PC-3 (cell line): ENCODE results near the gene ACOT8. TPM values are rescaled to one million over a fixed set of nuclear protein-coding genes. Genes with fewer than 3 reads are reported as not detected.

Source experiments
- ATAC-seq: fragments of 200-7000 bp; cut with Tn5 transposase; 2 replicates; pipeline ENCODE4 v1.9.1; 2020; ENCODE audit warnings: mild to moderate bottlenecking, moderate library complexity
- BruUV-seq: library from RNA; stranded (reverse); fragments of 400-500 nt; replicated peaks from 2 replicates; lab custom pipeline; 2021; lab: Mats Ljungman, UMichigan
- CTCF ChIA-PET: fragments of 300-600 bp; sonication (Branson Sonifier 250); formaldehyde crosslinking; loops from one replicate; lab custom pipeline; 2022; ENCODE audit warnings: antibody characterized with exemption; lab: Charles Lee
- POLR2A ChIA-PET: fragments of 300-600 bp; sonication (Branson Sonifier 250); formaldehyde crosslinking; loops from one replicate; lab custom pipeline; 2022; ENCODE audit warnings: antibody characterized with exemption; ENCODE audit not compliant: unreplicated experiment; lab: Charles Lee
- DNase-seq: peaks from one replicate; pipeline ENCODE4 v3.0.0-alpha.2; 2015
- H2AFZ ChIP-seq: fragments of 300-600 bp; sonication (generic); 2 replicates; pipeline ENCODE4 v1.6.0; 2016; ENCODE audit warnings: antibody characterized with exemption, low read length
- H3F3A ChIP-seq: fragments of 300-600 bp; sonication (generic); one replicate; pipeline ENCODE4 v1.6.0; 2017; ENCODE audit warnings: antibody characterized with exemption, low read length, control low read depth, mild to moderate bottlenecking; ENCODE audit not compliant: unreplicated experiment
- H3K27ac ChIP-seq: fragments of 300-600 bp; sonication (generic); 2 replicates; pipeline ENCODE4 v1.5.1; 2016; ENCODE audit warnings: mild to moderate bottlenecking, low read length
- H3K27me3 ChIP-seq: fragments of 300-600 bp; sonication (generic); 2 replicates; pipeline ENCODE4 v1.6.1; 2016; ENCODE audit warnings: low read length, mixed read lengths
- H3K36me3 ChIP-seq: fragments of 300-600 bp; sonication (generic); 2 replicates; pipeline ENCODE4 v1.6.1; 2016; ENCODE audit warnings: low read depth, mixed run types, low read length, mixed read lengths
- H3K4me1 ChIP-seq: fragments of 300-600 bp; sonication (generic); 2 replicates; pipeline ENCODE4 v1.5.1; 2016; ENCODE audit warnings: low read length; ENCODE audit not compliant: insufficient read depth
- H3K4me2 ChIP-seq: fragments of 300-600 bp; sonication (generic); 2 replicates; pipeline ENCODE4 v1.6.0; 2016; ENCODE audit warnings: low read length
- H3K4me3 ChIP-seq: fragments of 300-600 bp; sonication (generic); 2 replicates; pipeline ENCODE4 v1.5.1; 2016; ENCODE audit warnings: mild to moderate bottlenecking, low read length, mixed read lengths
- H3K79me2 ChIP-seq: fragments of 300-600 bp; sonication (generic); 2 replicates; pipeline ENCODE4 v1.6.1; 2017; ENCODE audit warnings: low read length, mixed read lengths
- H3K9ac ChIP-seq: fragments of 300-600 bp; sonication (generic); 2 replicates; pipeline ENCODE4 v1.6.0; 2016; ENCODE audit warnings: mild to moderate bottlenecking, low read length
- H3K9me2 ChIP-seq: fragments of 300-600 bp; sonication (generic); replicated peaks from 2 replicates; pipeline ENCODE4 v1.6.1; 2016; ENCODE audit warnings: mixed run types, low read length, mixed read lengths
- H3K9me3 ChIP-seq: fragments of 300-600 bp; sonication (generic); 2 replicates; pipeline ENCODE4 v1.6.1; 2016; ENCODE audit warnings: low read length, mixed read lengths
- H4K20me1 ChIP-seq: fragments of 300-600 bp; sonication (generic); 2 replicates; pipeline ENCODE4 v1.6.1; 2016; ENCODE audit warnings: low read length, mixed read lengths
- CTCF ChIP-seq: fragments of 300-600 bp; sonication (generic); conservative IDR thresholded peaks from 2 replicates; pipeline ENCODE4 v1.5.1; 2017; ENCODE audit warnings: antibody characterized with exemption, low read depth, mild to moderate bottlenecking, low read length
- EZH2 ChIP-seq: fragments of 300-600 bp; sonication (generic); IDR thresholded peaks from one replicate; pipeline ENCODE4 v1.6.1; 2017; ENCODE audit warnings: antibody characterized with exemption, mild to moderate bottlenecking, low read length; ENCODE audit not compliant: unreplicated experiment
- EZH2phosphoT487 ChIP-seq: fragments of 300-600 bp; sonication (generic); IDR thresholded peaks from 2 replicates; pipeline ENCODE4 v1.6.1; 2018; ENCODE audit warnings: mild to moderate bottlenecking, antibody characterized with exemption, low read length, borderline replicate concordance
- intact Hi-C: fragments of 100-400 bp; cut with micrococcal nuclease; formaldehyde crosslinking; loops from 2 replicates; pipeline ENCODE4 v1.9.0; 2023
- total RNA-seq: library from RNA; depleted of rRNA; stranded (reverse); fragments of >200 nt; gene quantifications from 2 replicates; pipeline ENCODE4 v1.2.3, GENCODE V29; 2014

ACOT8 gene
- total RNA-seq, 1 experiment from 2014 or later = 58.8 TPM

DNA sequence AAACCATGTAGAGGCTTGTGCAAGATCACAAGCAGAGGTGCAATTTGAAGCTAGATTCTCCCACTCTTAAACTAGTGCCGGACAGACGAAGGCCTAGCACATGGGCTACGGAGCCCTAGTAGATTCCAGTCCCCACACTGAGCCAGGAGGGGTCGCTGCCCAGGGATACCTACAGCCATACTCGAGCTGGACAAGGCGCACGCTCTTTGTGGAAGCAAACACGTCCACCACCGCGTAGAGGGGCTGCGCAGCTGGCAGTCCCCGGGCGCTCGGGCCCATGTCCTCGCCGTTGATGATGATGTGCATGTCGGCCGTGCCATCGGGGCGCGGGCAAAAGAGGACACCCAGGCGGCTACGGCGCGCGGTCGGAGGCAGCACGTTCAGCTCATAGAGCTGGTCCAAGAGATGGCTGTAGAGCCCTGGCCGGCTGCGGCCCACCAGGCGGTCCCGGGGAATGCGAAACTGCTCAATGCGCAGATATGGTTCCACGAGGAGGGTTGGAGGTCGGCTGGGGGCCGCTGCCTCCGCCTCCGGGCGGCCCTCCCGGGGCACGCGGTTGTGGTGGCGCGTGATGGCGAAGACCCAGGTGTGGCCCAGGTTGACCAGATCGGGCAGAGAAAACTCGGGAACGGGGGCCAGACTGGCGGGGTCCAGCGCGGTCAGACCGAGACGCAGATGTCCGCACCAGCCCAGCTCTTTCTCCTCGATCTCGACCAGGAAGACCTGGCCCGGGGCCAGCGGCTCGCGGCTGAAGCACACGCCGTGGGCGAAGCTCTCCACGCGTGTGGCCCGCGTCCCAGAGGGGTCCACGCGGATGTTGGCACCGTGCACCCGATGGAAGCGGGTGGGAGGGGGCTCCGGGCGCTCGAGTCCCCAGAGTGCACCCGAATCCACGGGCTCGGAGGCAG is 33.1 kb upstream of the ACOT8 start:
- intact Hi-C loops = loop anchor here (5.0 kb wide), 1 partner anchor 78 kb away; the partner anchor contains the start of gene UBE2C
- TF ChIP-seq CTCF (no peak), EZH2phosphoT487 (no peak), EZH2 (no peak)
- H4K20me1 ChIP-seq = no peaks in the 10 kb centered on the region
- ChIA-PET CTCF (interaction anchor here (0.6 kb wide), 1 partner anchor 54 kb away, joined by 4 read pairs; no protein-coding TSS in a partner anchor), POLR2A (interaction anchor here (0.6 kb wide), 1 partner anchor 22 kb away, joined by 3 read pairs; no protein-coding TSS in a partner anchor)
- H3K4me1 ChIP-seq = peaks cover 25% of the 10 kb centered on the region
- BruUV-seq = no TSS peak
- peak overlapping the region; percentile 89 for H2AFZ ChIP-seq
- no peaks in the 10 kb centered on the region for H3K9me3 ChIP-seq
- peak overlapping the region; percentile 76 for H3K9ac ChIP-seq
- no peaks in the 10 kb centered on the region for H3F3A ChIP-seq
- peak overlapping the region; percentile 16 for H3K27ac ChIP-seq
- peaks cover 20% of the 10 kb centered on the region for H3K79me2 ChIP-seq
- peak overlapping the region; percentile 78 for H3K4me3 ChIP-seq
- peaks cover 7% of the 10 kb centered on the region; the same call in 1 of the 2 replicates for H3K36me3 ChIP-seq
- DNase-seq (no peak), ATAC-seq (peak; percentile 1; the same call in 1 of the 2 replicates)
- H3K9me2 ChIP-seq = no peaks in the 10 kb centered on the region
- H3K27me3 ChIP-seq = no peaks in the 10 kb centered on the region
- H3K4me2 ChIP-seq = peak overlapping the region; percentile 96

DNA sequence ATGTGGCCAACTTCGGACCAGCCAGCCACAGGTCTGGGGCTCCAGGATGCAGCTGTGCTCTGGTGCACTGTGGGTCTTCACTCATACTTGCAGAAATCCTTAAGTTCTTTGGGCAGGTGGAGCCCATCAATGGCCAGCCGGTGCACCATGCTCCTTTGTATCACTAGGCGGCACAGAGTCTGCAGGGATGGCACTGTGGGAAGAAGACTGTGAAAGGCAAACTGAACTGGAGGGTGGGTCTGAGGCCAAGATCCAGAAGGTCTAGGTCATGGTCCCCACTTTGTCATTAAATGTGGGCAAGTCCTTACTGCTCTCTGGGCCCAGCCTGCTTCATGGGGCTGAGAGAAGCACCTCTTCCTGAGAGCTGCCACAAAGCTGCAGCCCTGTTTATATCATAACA is 31.5 kb upstream of the ACOT8 start:
- peaks cover under 1% of the 10 kb centered on the region; the same call in 1 of the 2 replicates for H3K36me3 ChIP-seq
- no peak overlapping the region for H3K4me3 ChIP-seq
- no peaks in the 10 kb centered on the region for H4K20me1 ChIP-seq
- TF ChIP-seq EZH2 = no peak
- TF ChIP-seq EZH2phosphoT487 = no peak
- TF ChIP-seq CTCF = no peak
- H3K4me2 ChIP-seq = no peak overlapping the region
- ChIA-PET CTCF (no interaction called here), POLR2A (interaction anchor here (0.7 to 0.8 kb wide), 2 partner anchors 101 to 294 kb away, joined by 4 read pairs; no protein-coding TSS in a partner anchor)
- H3K27ac ChIP-seq = no peak overlapping the region
- H3K4me1 ChIP-seq = peaks cover 37% of the 10 kb centered on the region
- H3K27me3 ChIP-seq = no peaks in the 10 kb centered on the region
- H3K9me3 ChIP-seq = no peaks in the 10 kb centered on the region
- peaks cover 27% of the 10 kb centered on the region for H3K79me2 ChIP-seq
- no peak overlapping the region for H3K9ac ChIP-seq
- no peaks in the 10 kb centered on the region for H3K9me2 ChIP-seq
- ATAC-seq (no peak), DNase-seq (no peak)
- intact Hi-C loops = no loop called here
- no TSS peak for BruUV-seq
- no peaks in the 10 kb centered on the region for H3F3A ChIP-seq
- no peak overlapping the region for H2AFZ ChIP-seq

- intact Hi-C loops = no loop called here
- Histone ChIP-seq H3K79me2 (peaks cover 40% of the 10 kb centered on the region), H3K4me1 (peaks cover 29% of the 10 kb centered on the region), H3K9me2 (no peaks in the 10 kb centered on the region), H3F3A (no peaks in the 10 kb centered on the region), H3K4me2 (no peak within 1 kb of the TSS), H3K4me3 (no peak within 1 kb of the TSS), H3K36me3 (peaks cover 14% of the 10 kb centered on the region), H3K9ac (no peak within 1 kb of the TSS), H3K27ac (no peak within 1 kb of the TSS), H4K20me1 (no peaks in the 10 kb centered on the region), H2AFZ (no peak within 1 kb of the TSS), H3K9me3 (no peaks in the 10 kb centered on the region), H3K27me3 (no peaks in the 10 kb centered on the region)
- ChIA-PET CTCF (no interaction called here), POLR2A (no interaction called here)
- no peak for ATAC-seq
- no TSS peak for BruUV-seq
- no peak for DNase-seq
- no peak for TF ChIP-seq EZH2
- no peak for TF ChIP-seq CTCF
- no peak for TF ChIP-seq EZH2phosphoT487
Observed at GRCh38 chr20:45887346-45887715, 30.1 kb upstream of the ACOT8 start, which contains the start of gene SPATA25. TSS of gene SPATA25 (minus strand) at chr20:45887622. CDS start at chr20:45887590, 32 bp downstream.
